Left ventricle myocardium inferior (tissue), 1 donor: Measurements from ENCODE around the gene ACHE. TPM values are rescaled to one million over a fixed set of nuclear protein-coding genes. Genes with fewer than 3 reads are reported as not detected.

Experiments used
- DNase-seq: peaks from one replicate; pipeline ENCODE4 v3.0.0-alpha.2; 2020
- H3K27ac ChIP-seq: fragments of 200-600 bp; replicated peaks from 2 replicates; pipeline ENCODE4 v1.8.0; 2021
- H3K27me3 ChIP-seq: fragments of 200-600 bp; 2 replicates; pipeline ENCODE4 v1.8.0; 2021; ENCODE audit warnings: low read depth
- H3K36me3 ChIP-seq: fragments of 200-600 bp; 2 replicates; pipeline ENCODE4 v1.8.0; 2021
- H3K4me1 ChIP-seq: fragments of 200-600 bp; 2 replicates; pipeline ENCODE4 v1.8.0; 2021
- H3K4me3 ChIP-seq: fragments of 200-600 bp; 2 replicates; pipeline ENCODE4 v1.8.0; 2021; ENCODE audit warnings: mild to moderate bottlenecking, moderate library complexity
- H3K9me3 ChIP-seq: fragments of 200-600 bp; replicated peaks from 2 replicates; pipeline ENCODE4 v1.8.0; 2021
- CTCF ChIP-seq: fragments of 200-600 bp; IDR thresholded peaks from 2 replicates; pipeline ENCODE4 v1.8.0; 2021; ENCODE audit warnings: antibody characterized with exemption, mild to moderate bottlenecking, borderline replicate concordance
- intact Hi-C: fragments of 100-400 bp; cut with micrococcal nuclease; formaldehyde crosslinking; loops from one replicate; pipeline ENCODE4 v1.11.0; 2022
- total RNA-seq: library from RNA; stranded (reverse); fragmentation: NEBNext Ultra II Directional; extraction: Animal tissue kit (Norgen Biotek cat#: 25700); gene quantifications from one replicate; pipeline ENCODE4 v1.2.1, GENCODE V29; 2021
- donor health status: DM: no; HTN: yes; CAD: no; lungs with severe emphysema.

Gene ACHE
- total RNA-seq, 1 donor from 2014 or later = 0.49 TPM

- no peak overlapping the region for H3K27ac ChIP-seq
- no peak for DNase-seq
- peaks cover 93% of the 10 kb centered on the region for H3K27me3 ChIP-seq
- H3K36me3 ChIP-seq = no peaks in the 10 kb centered on the region
- H3K4me1 ChIP-seq = peaks cover 12% of the 10 kb centered on the region
- intact Hi-C loops = no loop called here
- no peak overlapping the region for H3K4me3 ChIP-seq
- TF ChIP-seq CTCF = no peak
- no peaks in the 10 kb centered on the region for H3K9me3 ChIP-seq
These were observed 5.3 kb upstream of the ACHE start for GRCh38 chr7:100900978-100901377.

DNA sequence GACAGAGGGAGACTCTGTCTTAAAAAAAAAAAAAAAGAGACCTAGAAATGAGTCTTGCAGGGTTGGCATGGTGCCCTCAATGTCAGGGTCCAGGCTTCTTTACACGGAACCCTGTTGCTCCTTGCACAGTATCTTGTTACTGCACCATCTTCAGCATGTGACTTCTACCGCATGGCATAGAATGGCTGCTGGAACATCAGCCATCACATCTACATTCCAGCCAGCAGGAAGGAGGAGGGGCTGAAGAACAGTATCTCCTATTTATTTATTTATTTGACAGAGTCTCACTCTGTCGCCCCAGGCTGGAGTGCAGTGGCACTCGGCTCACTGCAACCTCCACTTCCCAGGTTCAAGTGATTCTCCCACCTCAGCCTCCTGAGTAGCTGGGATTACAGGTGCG, 3.7 kb upstream of the ACHE start:
- TF ChIP-seq CTCF = no peak
- H3K27me3 ChIP-seq = peaks cover 99% of the 10 kb centered on the region
- H3K9me3 ChIP-seq = no peaks in the 10 kb centered on the region
- peaks cover 28% of the 10 kb centered on the region for H3K4me1 ChIP-seq
- no peak for DNase-seq
- intact Hi-C loops = loop anchor here (5.0 kb wide), 1 partner anchor 158 kb away; no protein-coding TSS in a partner anchor
- H3K36me3 ChIP-seq = no peaks in the 10 kb centered on the region
- no peak overlapping the region for H3K4me3 ChIP-seq
- H3K27ac ChIP-seq = no peak overlapping the region

DNA sequence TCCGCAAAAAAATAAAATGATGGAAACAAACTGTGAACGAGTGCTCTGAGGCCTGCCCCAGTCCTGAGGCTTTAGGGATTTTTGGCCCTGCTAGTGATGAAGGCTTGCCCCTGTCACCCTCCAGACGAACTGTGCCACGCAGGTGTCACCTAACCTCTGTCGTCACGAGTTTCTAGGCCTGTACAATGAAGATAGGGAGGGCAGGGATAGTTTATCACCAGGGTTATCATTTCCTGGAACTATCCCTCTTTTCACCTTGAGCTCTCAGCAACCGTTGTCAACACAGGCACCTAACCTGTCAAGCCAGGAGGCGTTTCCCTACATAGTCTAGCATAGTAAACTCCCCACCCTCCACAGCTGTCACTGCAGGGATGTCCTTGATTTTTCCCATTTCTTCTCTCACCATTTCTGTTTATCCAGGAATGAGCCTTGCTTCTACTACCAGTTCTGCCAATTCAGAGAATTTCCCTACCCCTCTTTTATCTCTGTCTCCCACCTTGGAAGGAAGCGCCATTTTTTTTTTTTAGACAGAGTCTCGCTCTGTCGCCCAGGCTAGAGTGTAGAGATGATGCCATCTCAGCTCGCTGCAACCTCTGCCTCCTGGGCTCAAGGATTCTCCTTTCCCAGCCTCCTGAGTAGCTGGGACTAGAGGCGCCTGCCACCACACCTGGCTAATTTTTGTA, 2.2 kb upstream of the ACHE start:
- TF ChIP-seq CTCF = no peak
- intact Hi-C loops = loop anchor here (5.0 kb wide), 1 partner anchor 159 kb away; no protein-coding TSS in a partner anchor
- DNase-seq = no peak
- H3K27ac ChIP-seq = no peak overlapping the region
- peaks cover 100% of the 10 kb centered on the region for H3K27me3 ChIP-seq
- H3K9me3 ChIP-seq = no peaks in the 10 kb centered on the region
- H3K4me3 ChIP-seq = no peak overlapping the region
- H3K4me1 ChIP-seq = peaks cover 31% of the 10 kb centered on the region
- H3K36me3 ChIP-seq = no peaks in the 10 kb centered on the region

DNA sequence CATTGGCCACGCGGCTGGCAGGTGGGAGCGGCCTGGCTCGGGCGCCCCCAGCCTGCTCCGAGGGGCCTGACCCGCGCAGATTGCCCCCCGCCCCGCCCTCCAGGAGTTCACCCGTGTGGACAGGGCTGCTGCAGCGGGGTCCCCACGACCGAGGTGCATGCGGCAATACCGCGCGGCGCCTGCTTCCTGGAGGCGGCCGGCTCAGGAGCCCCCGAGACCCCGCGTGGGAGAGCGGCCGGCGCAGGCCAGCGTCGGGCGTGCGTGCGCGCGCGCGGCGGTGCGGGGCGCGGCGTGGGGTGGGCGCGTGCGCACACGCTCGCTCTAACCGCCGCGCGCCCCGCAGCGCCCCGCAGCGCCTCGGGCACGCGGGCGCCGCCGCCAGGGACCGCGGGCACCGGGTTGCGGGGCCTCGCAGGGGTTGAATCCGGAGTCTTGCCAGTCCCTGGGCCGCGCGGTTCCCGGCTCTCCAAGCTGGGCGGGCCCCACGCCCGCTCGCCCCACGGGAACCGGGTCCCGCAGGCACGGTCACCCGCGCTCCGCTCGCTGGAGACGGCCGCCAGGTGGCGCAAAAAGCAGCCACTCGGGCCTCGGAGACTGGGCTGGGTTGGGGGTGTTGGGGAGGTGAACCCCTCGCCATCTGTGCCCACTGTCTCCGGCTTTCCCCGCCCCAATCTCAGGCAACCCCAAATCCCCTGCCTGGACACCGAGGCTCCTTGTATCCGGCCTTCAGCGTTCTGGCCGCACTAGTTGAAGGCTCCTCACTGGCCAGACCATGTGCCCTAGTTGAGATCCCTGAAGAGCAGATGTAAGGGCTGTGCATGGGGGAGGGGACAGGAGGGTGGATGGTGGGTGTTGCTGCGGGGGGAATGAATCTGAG, 1.3 kb upstream of the ACHE start:
- Histone ChIP-seq H3K27me3 (peaks cover 97% of the 10 kb centered on the region), H3K4me1 (peaks cover 31% of the 10 kb centered on the region), H3K36me3 (no peaks in the 10 kb centered on the region), H3K4me3 (peak overlapping the region; percentile 65), H3K27ac (no peak overlapping the region), H3K9me3 (no peaks in the 10 kb centered on the region)
- intact Hi-C loops = loop anchor here (5.0 kb wide), 1 partner anchor 160 kb away; no protein-coding TSS in a partner anchor
- peak; percentile 44 for DNase-seq
- TF ChIP-seq CTCF = peak; percentile 80

DNA sequence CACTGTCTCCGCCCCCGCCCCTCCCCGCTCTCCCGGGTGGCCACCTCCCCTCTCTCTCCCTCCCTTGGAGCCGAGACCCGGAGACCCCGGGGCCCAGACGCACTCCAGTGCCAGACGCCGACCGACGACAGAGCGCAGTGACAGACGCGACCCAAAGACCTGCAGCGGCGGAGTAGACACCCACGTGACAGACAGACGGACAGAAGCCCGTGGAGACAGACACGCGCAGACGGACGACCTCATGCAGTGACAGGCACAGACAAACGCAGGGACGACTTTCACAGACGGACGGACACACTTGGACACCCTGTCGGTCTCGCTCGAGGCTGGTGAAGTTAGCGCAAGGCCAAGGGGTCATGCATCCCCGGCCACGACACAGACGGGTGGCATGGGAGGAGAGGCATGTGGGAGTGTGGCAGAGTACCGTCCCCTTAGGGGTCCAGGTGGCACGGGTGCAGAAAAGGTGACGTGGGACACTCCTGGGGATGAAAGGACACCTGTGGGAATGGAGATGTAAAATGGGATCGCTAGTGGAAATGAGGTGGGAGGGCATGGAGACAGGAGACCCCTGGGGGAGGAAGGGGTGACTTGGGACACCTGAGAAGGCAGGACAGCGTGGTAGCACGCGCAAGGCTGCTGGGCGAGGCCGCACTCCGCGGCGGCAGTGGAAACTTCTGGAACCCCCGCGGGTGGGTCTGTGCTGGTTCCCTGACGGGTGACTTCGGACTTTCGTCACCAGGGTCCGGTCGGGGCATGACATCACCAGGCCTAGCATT, 456 bp upstream of the ACHE start:
- peak overlapping the region; percentile 65 for H3K4me3 ChIP-seq
- DNase-seq = peak; percentile 21
- H3K36me3 ChIP-seq = no peaks in the 10 kb centered on the region
- no peak for TF ChIP-seq CTCF
- H3K27ac ChIP-seq = no peak overlapping the region
- H3K4me1 ChIP-seq = peaks cover 34% of the 10 kb centered on the region
- H3K27me3 ChIP-seq = peaks cover 89% of the 10 kb centered on the region
- intact Hi-C loops = loop anchor here (5.0 kb wide), 1 partner anchor 161 kb away; no protein-coding TSS in a partner anchor
- H3K9me3 ChIP-seq = no peaks in the 10 kb centered on the region
